Measurements from ENCODE around the gene AKAP11.

AKAP11 gene

GRCh38 chr13:42367831-42368230, 95.9 kb downstream of the AKAP11 start:
- no peak for TF ChIP-seq CTCF (IDR thresholded peaks at IDR 0.05; ENCODE audit: low read depth, low read length, missing control alignments)
- no peak for DNase-seq (ENCODE audit: extremely low read depth, low read depth)
- no peak overlapping the region for H3K4me3 ChIP-seq (replicated peaks; ENCODE audit: low read depth, low read length)

- no peak for DNase-seq (ENCODE audit: extremely low read depth, low read depth)
- no peak for TF ChIP-seq CTCF (IDR thresholded peaks at IDR 0.05; ENCODE audit: low read depth, low read length, missing control alignments)
- H3K4me3 ChIP-seq (replicated peaks; ENCODE audit: low read depth, low read length), result no peak overlapping the region
These were observed 97.3 kb downstream of the AKAP11 start for GRCh38 chr13:42369071-42369797.

- no peak for TF ChIP-seq CTCF (IDR thresholded peaks at IDR 0.05; ENCODE audit: low read depth, low read length, missing control alignments)
- DNase-seq (ENCODE audit: extremely low read depth, low read depth), result no peak
- H3K4me3 ChIP-seq (replicated peaks; ENCODE audit: low read depth, low read length), result no peak overlapping the region
These were observed 98.3 kb downstream of the AKAP11 start for GRCh38 chr13:42370229-42370628.
